ENCODE results near the gene PER1. TPM values are rescaled to one million over a fixed set of nuclear protein-coding genes. Genes with fewer than 3 reads are reported as not detected.

The PER1 gene
- total and polyA plus RNA-seq, 9 of the 15 experiments (the other 6 are each of a cell fraction or from before 2014, with no cell fraction given): 0.13 to 26.0 (median 3.4) TPM

GRCh38 chr17:8163978-8164814, 12.0 kb upstream of the PER1 start (continued):
- TF ChIP-seq ZBTB2 (IDR thresholded peaks at IDR 0.05) (peak; percentile 80), ZNF57 (CRISPR knock-in tag; IDR thresholded peaks at IDR 0.05) (no peak), SPI1 (IDR thresholded peaks at IDR 0.05; ENCODE audit: borderline replicate concordance, low read depth, low read length) (peak; percentile 57; the same call in 1 of the 2 replicates), SMAD4 (CRISPR knock-in tag; conservative IDR thresholded peaks at IDR 0.05) (peak; percentile 91), ARID1B (IDR thresholded peaks at IDR 0.05) (peak; percentile 65; the same call in 1 of the 2 replicates), KDM1A (IDR thresholded peaks at IDR 0.05) (peak in 1 of 2 experiments; percentile 27; a peak in 1 of 4 replicates), E2F6 (IDR thresholded peaks at IDR 0.05; ENCODE audit: borderline replicate concordance in 1 of 2, extremely low read depth in 1 of 2, insufficient read depth in 1 of 2, insufficient read length in 1 of 2, low read depth in 1 of 2, low read length in 1 of 2, poor library complexity in 1 of 2, severe bottlenecking in 1 of 2) (peak in 1 of 2 experiments; percentile 53), ZBTB11 (CRISPR knock-in tag; IDR thresholded peaks at IDR 0.05) (peak in 1 of 3 experiments; percentile 47; a peak in 1 of 6 replicates), NELFE (IDR thresholded peaks at IDR 0.05; ENCODE audit: insufficient read depth, insufficient read length) (no peak), ETV1 (tag; conservative IDR thresholded peaks at IDR 0.05; ENCODE audit: low read depth) (peak; percentile 82), ZNF655 (CRISPR knock-in tag; IDR thresholded peaks at IDR 0.05) (no peak), TAL1 (IDR thresholded peaks at IDR 0.05) (0 out of 2 replicates have a peak, but pooled peaks have one; percentile 8), GATAD2B (IDR thresholded peaks at IDR 0.05; ENCODE audit: borderline replicate concordance) (peak; percentile 77; the same call in 1 of the 2 replicates), TCFL5 (CRISPR knock-in tag; conservative IDR thresholded peaks at IDR 0.05) (no peak), HCFC1 (IDR thresholded peaks at IDR 0.05; ENCODE audit: low read depth, low read length) (0 out of 2 replicates have a peak, but pooled peaks have one; percentile 10)
- TF ChIP-seq, protein P1, sequence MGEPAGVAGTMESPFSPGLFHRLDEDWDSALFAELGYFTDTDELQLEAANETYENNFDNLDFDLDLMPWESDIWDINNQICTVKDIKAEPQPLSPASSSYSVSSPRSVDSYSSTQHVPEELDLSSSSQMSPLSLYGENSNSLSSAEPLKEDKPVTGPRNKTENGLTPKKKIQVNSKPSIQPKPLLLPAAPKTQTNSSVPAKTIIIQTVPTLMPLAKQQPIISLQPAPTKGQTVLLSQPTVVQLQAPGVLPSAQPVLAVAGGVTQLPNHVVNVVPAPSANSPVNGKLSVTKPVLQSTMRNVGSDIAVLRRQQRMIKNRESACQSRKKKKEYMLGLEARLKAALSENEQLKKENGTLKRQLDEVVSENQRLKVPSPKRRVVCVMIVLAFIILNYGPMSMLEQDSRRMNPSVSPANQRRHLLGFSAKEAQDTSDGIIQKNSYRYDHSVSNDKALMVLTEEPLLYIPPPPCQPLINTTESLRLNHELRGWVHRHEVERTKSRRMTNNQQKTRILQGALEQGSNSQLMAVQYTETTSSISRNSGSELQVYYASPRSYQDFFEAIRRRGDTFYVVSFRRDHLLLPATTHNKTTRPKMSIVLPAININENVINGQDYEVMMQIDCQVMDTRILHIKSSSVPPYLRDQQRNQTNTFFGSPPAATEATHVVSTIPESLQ (CRISPR knock-in tag; IDR thresholded peaks at IDR 0.05): no peak

Measured in K562 (cell line).